Erythroblast (primary cell): ENCODE measurements around the gene C6orf89.
A peak's percentile ranks its signal among the peaks of the same experiment; 100 is the strongest.
"Not testable (repeated sequence)": the region's sequence is repeated elsewhere in the genome, so short reads cannot be mapped to it uniquely, and the experiment has no call there.

ENCODE experiments used
- DNase-seq, 2 experiments: peaks; one replicate each; lab custom pipeline; 2025; lab: John Stamatoyannopoulos, UW
- GATA1 ChIP-seq: IDR thresholded peaks from 2 replicates; pipeline ENCODE4 v1.6.1; 2011; ENCODE audit warnings: low read depth, mild to moderate bottlenecking, control low read depth, low read length, moderate library complexity
- POLR2A ChIP-seq: IDR thresholded peaks from 2 replicates; pipeline ENCODE4 v1.6.1; 2011; ENCODE audit warnings: mild to moderate bottlenecking, low read length

Gene C6orf89

DNA sequence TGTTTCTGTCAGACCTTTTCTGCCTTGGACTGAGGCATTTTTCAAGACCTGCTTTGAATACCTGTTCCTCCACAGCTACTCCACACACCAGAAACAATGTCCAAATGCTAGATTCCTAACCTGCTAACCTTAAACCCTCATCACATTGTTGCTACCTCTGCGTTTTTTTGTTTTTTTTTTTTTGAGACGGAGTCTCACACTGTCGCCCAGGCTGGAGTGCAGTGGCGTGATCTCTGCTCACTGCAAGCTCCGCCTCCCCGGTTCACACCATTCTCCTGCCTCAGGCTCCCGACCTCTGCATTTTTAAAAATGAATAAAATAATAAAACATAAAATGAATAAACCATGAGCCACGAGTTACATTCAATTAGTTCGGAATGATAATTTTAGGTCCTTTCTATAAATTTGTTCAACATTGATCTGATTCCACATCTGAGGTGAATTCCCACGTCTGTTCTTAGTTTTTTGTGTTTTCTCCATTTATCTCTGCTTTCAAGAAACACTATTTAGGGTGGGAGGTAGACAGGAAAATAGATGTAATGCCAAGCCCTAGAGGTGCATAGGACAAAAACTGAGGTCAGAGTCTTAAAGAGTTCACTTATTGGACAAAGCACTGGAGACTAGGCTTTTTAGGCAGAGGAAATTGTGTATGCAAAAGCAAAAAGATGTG lies 1.3 kb downstream of the C6orf89 start:
- TF ChIP-seq POLR2A = no peak
- no peak for TF ChIP-seq GATA1
- DNase-seq = peak; percentile 19 to 32

DNA sequence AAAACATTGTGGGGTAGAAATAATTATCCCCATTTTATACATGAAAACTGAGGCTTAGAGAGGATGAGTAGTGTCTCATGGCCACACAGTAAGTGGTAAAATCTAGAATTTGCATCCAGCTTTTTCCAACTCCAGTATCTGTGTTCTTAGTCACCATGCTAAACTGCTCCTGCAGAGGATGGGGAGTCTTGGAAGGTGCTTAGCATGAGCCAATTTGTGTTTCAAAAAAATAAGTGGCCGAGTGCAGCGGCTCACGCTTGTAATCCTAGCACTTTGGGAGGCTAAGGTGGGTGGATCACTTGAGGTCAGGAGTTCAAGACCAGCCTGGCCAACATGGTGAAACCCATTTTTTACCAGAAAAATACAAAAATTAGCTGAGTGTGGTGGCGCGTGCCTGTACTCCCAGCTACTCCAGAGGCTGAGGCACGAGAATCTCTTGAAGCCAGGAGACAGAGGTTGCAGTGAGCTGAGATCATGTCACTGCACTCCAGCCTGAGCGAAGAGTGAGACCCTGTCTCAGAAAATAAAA lies 2.4 kb downstream of the C6orf89 start:
- no peak for TF ChIP-seq POLR2A
- no peak for TF ChIP-seq GATA1
- DNase-seq = peak; percentile 20 to 31

DNA sequence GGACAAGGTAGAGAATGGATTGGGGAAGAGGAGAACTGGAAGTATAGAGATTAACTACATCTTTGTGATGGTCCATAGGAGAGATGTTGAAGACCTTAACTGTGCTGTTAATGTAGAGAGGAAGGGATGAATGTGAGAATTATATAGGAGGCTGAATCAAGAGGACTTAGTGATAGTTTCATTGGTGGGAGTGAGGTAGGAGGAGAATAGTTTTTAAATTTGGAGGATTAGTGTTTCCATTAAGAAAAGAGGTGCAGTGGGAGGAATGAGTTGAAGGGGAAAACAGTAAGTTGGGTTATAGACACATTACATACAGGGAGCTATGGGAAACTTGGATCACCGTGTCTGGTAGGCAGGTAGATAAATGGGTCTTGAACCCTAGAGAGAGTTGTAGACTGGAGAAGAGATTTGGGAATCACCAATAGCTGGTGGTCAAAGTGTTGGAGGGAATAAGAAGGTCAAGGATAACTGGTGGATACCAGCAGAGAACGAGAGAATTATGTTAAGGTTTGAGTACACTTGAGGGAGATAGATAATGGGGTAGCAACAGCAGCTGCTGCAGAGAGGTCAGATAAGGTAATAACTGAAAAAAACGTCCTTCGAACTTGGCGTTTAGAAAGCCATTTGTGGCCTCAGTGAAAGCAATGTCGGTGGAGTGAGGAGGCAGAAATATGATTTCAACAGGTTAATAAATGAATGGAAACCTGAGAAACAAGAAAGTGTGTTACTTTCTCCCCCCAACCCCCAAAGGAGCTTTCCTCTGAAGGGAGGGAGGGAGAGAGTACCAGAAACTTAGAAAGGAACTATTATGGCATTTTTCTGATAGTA lies 3.1 kb downstream of the C6orf89 start:
- peak; percentile 59 for TF ChIP-seq GATA1
- peak; percentile 64 for TF ChIP-seq POLR2A
- peak; percentile 85 to 91 for DNase-seq

DNA sequence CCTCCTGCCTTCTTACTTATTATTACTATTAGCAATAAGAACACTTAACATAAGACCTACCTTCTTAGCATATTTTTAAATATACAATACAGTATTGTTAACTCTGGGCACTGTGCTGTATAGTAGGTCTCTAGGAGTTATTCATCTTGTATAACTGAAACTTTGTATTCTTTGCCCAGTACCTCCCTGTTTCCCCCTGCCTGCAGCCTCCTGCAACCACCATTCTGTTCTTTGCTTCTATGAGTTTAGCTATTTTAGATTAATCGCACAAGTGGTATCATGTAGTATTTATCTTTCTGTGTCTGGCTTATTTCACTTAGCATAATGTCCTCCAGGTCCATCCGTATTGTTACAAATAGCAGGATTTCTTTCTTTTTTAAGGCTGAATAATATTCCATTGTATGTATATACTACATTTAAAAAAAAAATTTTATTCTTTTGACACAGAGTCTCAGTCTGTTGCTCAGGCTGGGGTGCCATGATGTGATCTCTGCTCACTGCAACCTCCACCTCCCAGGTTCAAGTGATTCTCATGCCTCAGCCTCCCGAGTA lies 4.4 kb downstream of the C6orf89 start:
- DNase-seq = peak; percentile 43 to 51
- TF ChIP-seq GATA1 = no peak
- TF ChIP-seq POLR2A = no peak

DNA sequence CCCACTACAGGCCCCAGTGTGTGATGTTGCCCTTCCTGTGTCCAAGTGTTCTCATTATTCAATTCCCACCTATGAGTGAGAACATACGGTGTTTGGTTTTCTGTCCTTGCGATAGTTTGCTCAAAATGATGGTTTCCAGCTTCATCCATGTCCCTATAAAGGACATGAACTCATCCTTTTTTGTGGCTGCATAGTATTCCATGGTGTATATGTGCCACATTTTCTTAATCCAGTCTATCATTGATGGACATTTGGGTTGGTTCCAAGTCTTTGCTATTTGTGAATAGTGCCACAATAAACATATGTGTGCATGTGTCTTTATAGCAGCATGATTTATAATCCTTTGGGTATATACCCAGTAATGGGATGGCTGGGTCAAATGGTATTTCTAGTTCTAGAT lies 5.4 kb downstream of the C6orf89 start:
- not testable (repeated sequence) for DNase-seq

DNA sequence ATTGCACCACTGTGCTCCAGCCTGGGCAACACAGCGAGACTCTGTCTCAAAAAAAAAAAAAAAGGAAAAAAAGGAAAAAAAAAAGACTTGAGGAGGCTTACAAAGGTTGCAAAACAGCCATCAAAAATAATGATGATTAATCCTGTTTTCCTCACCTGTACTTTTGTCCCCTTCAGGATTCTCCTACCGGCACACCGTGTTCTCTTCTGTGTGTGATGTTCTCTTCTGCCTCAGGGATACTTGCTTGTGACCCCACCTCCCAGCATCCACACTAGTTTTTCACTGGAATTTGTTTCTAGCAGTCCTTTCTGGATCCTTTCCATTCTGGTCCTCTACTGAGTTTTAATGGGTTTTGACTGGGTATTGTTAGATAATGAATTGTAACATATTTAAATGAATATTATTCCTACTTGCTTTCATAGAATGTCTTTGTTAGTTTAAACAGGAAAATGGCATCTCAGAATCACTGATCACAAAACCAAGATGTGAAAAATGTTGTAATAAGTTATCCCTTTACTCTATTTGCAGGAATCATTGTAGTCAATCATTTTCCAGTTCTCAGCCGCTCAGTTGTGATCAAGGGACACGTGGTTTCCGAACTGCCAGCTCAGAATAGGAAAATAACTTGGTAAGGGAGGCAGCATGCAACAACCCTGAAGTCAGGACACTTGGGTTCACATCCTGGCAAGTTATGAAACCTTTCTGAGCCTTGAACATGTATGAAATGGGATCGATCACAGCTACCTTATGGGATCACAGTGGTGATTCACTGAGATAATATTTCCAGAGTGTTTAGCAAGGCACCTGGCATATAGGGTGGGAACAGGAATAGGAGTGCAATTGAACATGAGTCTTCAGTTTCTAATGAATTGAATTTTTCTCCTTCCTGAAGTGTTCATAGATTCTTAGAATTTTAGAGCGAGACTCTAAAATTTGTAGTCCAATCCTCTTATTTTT lies 8.5 kb downstream of the C6orf89 start:
- TF ChIP-seq GATA1 (no peak), POLR2A (no peak)
- DNase-seq = no peak

DNA sequence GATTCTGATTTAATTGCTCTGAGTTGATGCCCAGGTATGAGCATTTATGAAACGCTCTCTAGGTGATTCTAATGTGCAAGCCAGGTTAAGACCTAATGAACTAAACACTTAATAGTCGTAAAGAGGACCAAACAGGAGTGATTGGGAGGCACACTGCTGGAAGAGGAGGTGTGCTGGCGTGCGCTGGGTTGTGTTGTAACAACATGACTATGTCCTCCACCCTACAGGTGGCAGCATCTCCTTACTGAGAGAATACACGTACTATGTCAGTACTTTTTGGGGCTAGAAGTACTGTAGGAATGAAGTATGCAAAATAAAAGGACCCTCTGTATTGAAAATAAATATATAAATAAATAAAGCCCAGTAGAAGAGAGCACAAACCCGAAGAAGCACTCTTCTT lies 11.9 kb downstream of the C6orf89 start:
- TF ChIP-seq GATA1 = no peak
- no peak for TF ChIP-seq POLR2A
- DNase-seq = no peak

DNA sequence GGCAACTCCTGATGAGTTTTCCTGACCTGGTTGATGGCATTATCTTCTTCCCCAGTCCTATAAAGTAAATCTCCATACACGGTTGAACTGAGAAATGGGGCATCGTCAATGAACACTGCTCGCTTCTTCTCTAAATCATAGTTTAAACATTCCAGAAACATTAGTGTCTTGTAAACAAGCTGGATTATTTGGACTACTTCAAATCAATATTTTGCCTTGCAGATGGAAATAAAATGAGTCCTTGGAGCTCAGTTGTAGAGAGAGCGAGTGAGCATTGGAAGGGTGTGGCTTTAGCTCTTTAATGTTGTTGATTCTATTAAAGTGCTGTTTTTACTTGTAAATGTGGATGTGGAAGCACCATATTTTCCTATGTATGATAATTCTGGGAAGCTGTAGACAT lies 18.4 kb downstream of the C6orf89 start:
- TF ChIP-seq POLR2A = no peak
- TF ChIP-seq GATA1 = no peak
- no peak for DNase-seq

DNA sequence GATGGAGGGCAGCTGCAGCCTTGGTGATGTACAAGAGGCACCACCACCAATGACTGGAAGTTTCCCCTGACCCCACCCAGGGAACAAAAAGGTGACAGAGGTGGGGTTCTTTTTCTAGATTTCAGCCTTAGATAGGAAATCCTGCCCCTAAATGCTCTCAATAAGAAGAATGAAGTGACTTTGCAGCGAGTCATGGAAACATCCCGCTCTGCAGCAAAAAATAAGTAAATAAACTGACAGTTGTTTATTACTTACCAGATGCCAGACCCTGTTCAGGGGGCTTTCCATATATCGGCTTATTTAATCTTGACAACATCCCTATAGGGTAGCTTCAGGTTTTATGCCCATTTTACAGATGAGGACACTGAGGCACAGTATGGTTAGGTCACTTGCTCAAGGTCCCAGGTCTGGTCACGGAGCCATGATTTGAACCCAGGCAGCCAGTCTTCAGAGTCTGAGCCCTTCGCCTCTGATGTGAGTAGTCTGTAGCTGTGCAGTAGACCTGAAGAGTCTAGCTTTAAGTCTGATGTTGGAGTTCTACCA lies 19.2 kb downstream of the C6orf89 start:
- TF ChIP-seq POLR2A (no peak), GATA1 (no peak)
- DNase-seq = no peak

DNA sequence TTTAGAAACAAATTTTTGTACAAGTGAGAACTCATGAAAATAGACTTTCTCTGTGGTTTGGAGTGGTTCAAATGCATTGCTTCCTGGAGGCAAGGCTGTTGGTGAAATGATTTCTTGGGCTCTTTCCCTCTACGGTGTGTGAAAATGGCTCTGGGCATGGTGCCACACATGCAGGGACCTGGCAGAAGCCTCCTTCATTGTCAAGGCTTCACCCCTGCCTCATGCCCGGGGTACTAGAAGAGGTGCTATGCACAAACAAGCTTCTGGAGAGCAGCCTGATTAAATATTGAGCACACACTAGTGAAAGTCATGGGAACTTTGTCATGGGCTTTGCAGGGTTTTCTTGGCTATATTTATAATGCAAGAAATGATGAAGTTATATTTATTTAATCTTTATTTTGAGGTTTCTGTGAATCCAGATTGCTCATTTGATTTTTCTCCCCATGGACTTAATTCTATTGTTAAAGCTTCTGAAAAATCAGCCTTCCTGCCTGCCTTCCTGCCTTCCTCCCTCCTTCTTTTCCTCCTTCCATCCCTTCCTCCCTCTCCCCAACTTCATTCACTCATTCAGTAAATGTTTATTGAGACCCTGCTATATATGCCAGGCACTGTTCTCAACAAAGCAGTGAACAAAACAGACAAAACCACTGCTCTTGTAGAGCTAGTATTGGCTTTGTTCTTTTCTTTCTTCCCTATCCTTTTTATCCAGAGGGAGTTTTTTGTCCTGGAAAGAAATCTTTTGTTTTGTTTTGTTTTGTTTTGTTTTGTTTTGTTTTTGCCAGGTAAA lies 21.0 kb downstream of the C6orf89 start:
- no peak for DNase-seq
- TF ChIP-seq POLR2A (no peak), GATA1 (no peak)

DNA sequence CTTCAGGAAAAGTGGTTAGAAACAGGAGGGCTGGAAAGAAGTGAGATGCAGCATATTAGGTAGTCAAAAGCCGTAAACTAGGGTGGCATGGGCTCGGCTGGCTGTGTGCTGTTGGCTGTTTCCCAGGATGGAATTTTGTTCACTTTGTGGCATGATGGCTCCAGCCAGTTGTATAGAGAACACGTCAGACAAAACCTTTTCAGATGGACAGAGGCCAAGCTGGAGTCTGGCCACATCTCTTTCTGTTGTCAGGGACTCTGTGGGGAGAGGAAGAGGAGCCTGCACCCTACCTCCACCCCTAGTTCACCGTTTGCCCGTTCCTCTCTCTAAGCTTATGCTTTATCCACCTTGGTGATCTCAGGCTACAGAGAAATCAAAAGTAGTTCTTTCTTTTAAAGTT lies 22.0 kb downstream of the C6orf89 start:
- TF ChIP-seq POLR2A (no peak), GATA1 (no peak)
- peak; percentile 17 to 30 for DNase-seq

DNA sequence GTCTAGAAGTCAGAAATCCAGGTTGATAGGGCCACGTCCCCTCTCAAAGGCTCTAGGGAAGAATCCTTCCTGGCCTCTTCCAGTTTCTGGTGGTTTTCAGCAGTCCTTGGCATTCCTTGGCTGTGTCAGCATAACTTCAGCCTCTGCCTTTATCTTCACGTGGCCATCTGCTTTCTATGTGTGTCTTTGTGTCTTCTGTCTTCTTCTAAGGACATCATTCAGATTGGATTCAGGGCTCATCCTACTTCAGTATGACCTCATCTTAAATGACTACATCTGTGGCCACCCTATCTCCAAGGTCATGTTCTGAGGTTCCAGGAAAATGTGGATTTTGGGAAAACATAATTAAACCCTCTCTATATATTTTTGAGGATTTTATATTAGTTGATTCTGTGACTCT lies 23.0 kb downstream of the C6orf89 start:
- DNase-seq = peak; percentile 48 to 51
- TF ChIP-seq POLR2A (no peak), GATA1 (no peak)

DNA sequence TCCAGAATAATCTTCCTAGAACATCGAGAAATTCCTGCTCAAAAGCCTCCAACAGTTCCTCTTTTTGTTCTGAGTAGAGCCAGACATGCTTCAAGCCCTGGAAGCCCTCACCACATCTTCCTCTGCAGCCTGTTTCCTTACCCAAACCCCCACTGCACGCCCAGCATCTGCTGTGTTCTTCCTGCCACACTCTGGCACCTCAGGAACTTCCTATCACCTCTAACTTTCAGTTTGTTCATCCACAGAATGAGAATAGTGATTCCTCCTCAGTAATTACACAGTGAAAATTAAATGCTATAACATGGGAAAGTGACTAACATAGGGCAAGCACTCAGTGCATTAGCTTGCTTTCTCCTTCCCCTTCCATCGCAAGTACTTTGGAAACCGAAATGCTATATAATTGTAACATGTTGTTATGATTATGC lies 26.3 kb downstream of the C6orf89 start:
- no peak for TF ChIP-seq GATA1
- no peak for TF ChIP-seq POLR2A
- no peak for DNase-seq
